HFFc6 (cell line): ENCODE data around the gene COL6A2. TPM values are rescaled to one million over a fixed set of nuclear protein-coding genes. Genes with fewer than 3 reads are reported as not detected.

Experiments
- DNase-seq: peaks from one replicate; pipeline ENCODE4 v3.0.0-alpha.2; 2018
- H3K27ac Mint-ChIP-seq: 2 replicates; pipeline ENCODE4 v1.8.0; 2020; ENCODE audit warnings: mild to moderate bottlenecking, mixed read lengths
- H3K27me3 Mint-ChIP-seq: 2 replicates; pipeline ENCODE4 v1.8.0; 2021; ENCODE audit warnings: mild to moderate bottlenecking, moderate library complexity, mixed read lengths; ENCODE audit not compliant: insufficient read depth
- H3K36me3 Mint-ChIP-seq: 2 replicates; pipeline ENCODE4 v1.8.0; 2021; ENCODE audit warnings: low read depth, mixed read lengths
- H3K4me1 Mint-ChIP-seq: 2 replicates; pipeline ENCODE4 v1.8.0; 2020; ENCODE audit warnings: low read depth, mixed read lengths
- H3K4me3 Mint-ChIP-seq: 2 replicates; pipeline ENCODE4 v1.8.0; 2020; ENCODE audit warnings: mild to moderate bottlenecking, moderate library complexity, mixed read lengths
- H3K9me3 Mint-ChIP-seq: 2 replicates; pipeline ENCODE4 v1.8.0; 2020; ENCODE audit warnings: mild to moderate bottlenecking, mixed read lengths
- total RNA-seq, 6 experiments: library from RNA; stranded (reverse); fragmentation: NEBNext Ultra II Directional; extraction: Animal tissue kit (Norgen Biotek cat#: 25700); gene quantifications; 2 replicates in 1 of 6; 3 replicates in 5 of 6; pipeline ENCODE4 v1.2.3, GENCODE V29; 2021
- TF ChIP-seq, protein P1 (sequence below): fragments of 200-600 bp; sonication (generic); IDR thresholded peaks from 2 replicates; pipeline ENCODE4 v1.5.0; 2021; ENCODE audit warnings: antibody characterized with exemption, mild to moderate bottlenecking

Gene COL6A2
- total RNA-seq, 6 experiments from 2014 or later = 426 to 514 (median 467) TPM

DNA sequence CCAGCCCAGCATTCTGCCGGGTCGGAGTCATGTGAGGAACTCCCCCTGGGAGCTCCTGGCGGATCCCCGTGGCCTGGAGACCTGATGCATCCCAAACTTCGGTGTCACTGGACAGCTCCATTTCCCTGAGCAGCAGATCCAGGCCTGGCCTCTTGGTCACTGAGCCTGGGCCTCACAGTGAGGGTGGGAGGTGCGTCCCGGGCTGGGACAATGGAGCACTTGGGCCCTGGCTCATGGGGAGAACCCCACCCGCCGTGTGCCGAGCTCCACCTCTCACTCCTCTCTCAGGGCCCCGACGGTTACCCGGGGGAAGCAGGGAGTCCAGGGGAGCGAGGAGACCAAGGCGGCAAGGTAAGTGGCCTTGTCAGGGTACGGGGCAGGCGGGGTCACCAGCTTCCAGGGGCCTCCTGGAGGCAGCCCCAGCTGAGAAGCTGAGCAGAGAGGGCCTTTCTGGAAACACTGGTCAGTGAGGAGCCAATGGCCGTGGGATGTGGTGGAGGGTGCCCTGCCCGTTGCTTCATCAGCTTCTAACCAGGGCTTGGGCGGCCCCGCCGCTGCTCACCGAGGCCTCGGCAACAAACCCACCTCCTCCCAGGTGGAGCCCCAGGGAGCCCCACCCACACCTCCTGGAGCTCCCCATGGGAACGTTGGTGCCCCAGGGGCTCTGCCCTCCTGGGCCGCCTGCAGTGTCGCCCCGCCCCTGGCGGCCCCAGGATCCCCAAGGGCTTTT lies 19.8 kb downstream of the COL6A2 start:
- Mint-ChIP-seq H3K27ac (no peak overlapping the region), H3K36me3 (peaks cover 30% of the 10 kb centered on the region), H3K4me3 (no peak overlapping the region), H3K9me3 (no peaks in the 10 kb centered on the region), H3K27me3 (peaks cover 2% of the 10 kb centered on the region; the same call in 1 of the 2 replicates), H3K4me1 (peaks cover 17% of the 10 kb centered on the region)
- no peak for DNase-seq
- TF ChIP-seq, protein P1, sequence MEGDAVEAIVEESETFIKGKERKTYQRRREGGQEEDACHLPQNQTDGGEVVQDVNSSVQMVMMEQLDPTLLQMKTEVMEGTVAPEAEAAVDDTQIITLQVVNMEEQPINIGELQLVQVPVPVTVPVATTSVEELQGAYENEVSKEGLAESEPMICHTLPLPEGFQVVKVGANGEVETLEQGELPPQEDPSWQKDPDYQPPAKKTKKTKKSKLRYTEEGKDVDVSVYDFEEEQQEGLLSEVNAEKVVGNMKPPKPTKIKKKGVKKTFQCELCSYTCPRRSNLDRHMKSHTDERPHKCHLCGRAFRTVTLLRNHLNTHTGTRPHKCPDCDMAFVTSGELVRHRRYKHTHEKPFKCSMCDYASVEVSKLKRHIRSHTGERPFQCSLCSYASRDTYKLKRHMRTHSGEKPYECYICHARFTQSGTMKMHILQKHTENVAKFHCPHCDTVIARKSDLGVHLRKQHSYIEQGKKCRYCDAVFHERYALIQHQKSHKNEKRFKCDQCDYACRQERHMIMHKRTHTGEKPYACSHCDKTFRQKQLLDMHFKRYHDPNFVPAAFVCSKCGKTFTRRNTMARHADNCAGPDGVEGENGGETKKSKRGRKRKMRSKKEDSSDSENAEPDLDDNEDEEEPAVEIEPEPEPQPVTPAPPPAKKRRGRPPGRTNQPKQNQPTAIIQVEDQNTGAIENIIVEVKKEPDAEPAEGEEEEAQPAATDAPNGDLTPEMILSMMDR = no peak

GRCh38 chr21:46118316-46119143 lies 20.6 kb downstream of the COL6A2 start:
- Mint-ChIP-seq H3K27ac (no peak overlapping the region), H3K4me3 (no peak overlapping the region), H3K36me3 (peaks cover 32% of the 10 kb centered on the region), H3K9me3 (no peaks in the 10 kb centered on the region), H3K27me3 (peaks cover 2% of the 10 kb centered on the region; the same call in 1 of the 2 replicates), H3K4me1 (peaks cover 19% of the 10 kb centered on the region)
- DNase-seq = no peak
- TF ChIP-seq, protein P1 = no peak

DNA sequence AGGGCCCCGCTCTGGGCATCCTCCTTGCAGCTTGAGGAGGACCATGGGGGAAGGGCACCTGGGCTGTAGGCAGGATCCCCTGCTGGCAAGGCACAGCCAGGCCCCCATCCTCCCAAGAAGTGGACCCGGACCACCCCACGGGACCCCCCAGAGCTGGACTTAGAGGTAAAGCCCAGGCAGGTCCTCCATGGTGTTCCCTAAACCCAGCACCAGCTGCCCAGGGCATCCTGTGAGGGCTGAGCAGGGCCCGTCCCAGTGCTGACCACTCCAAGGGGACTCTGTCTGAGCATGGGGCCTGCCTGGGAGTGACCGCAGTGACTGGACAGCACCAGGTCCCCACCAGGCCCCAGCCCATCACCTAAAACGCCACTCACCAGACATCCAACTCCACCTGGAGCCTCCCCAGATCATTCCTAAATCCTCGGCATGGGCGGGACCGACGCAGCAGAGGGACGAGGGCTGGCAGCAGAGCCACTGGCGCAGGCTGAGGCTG lies 21.3 kb downstream of the COL6A2 start:
- Mint-ChIP-seq H3K36me3 (peaks cover 31% of the 10 kb centered on the region), H3K27ac (no peak overlapping the region), H3K4me1 (peaks cover 19% of the 10 kb centered on the region), H3K4me3 (no peak overlapping the region), H3K9me3 (no peaks in the 10 kb centered on the region), H3K27me3 (peaks cover 2% of the 10 kb centered on the region; the same call in 1 of the 2 replicates)
- TF ChIP-seq, protein P1 = no peak
- DNase-seq = no peak

GRCh38 chr21:46119637-46120271 lies 21.8 kb downstream of the COL6A2 start:
- peaks cover 26% of the 10 kb centered on the region for H3K36me3 Mint-ChIP-seq
- H3K9me3 Mint-ChIP-seq = no peaks in the 10 kb centered on the region
- H3K4me1 Mint-ChIP-seq = peaks cover 19% of the 10 kb centered on the region
- TF ChIP-seq, protein P1 = no peak
- no peak for DNase-seq
- H3K27ac Mint-ChIP-seq = no peak overlapping the region
- H3K27me3 Mint-ChIP-seq = peaks cover 2% of the 10 kb centered on the region; the same call in 1 of the 2 replicates
- no peak overlapping the region for H3K4me3 Mint-ChIP-seq
